Glutamatergic neuron (in vitro differentiated cells): ENCODE measurements around the gene MRPS33. TPM values are rescaled to one million over a fixed set of nuclear protein-coding genes. Genes with fewer than 3 reads are reported as not detected.

ENCODE experiments used
- DNase-seq: peaks from one replicate; pipeline ENCODE4 v3.0.0; 2022
- H3K27ac Mint-ChIP-seq: one replicate; pipeline ENCODE4 v1.8.0; 2020; ENCODE audit warnings: mild to moderate bottlenecking, mixed read lengths, inconsistent platforms; ENCODE audit not compliant: unreplicated experiment
- H3K27me3 Mint-ChIP-seq: one replicate; pipeline ENCODE4 v1.8.0; 2020; ENCODE audit warnings: mild to moderate bottlenecking, moderate library complexity, mixed read lengths, inconsistent platforms; ENCODE audit not compliant: unreplicated experiment
- H3K36me3 Mint-ChIP-seq: one replicate; pipeline ENCODE4 v1.8.0; 2020; ENCODE audit warnings: mild to moderate bottlenecking, mixed read lengths, inconsistent platforms; ENCODE audit not compliant: unreplicated experiment
- H3K4me1 Mint-ChIP-seq: one replicate; pipeline ENCODE4 v1.8.0; 2020; ENCODE audit warnings: mild to moderate bottlenecking, low read depth, mixed read lengths, inconsistent platforms; ENCODE audit not compliant: unreplicated experiment
- H3K4me3 Mint-ChIP-seq: one replicate; pipeline ENCODE4 v1.8.0; 2020; ENCODE audit warnings: mild to moderate bottlenecking, mixed read lengths, inconsistent platforms; ENCODE audit not compliant: unreplicated experiment
- H3K9me3 Mint-ChIP-seq: one replicate; pipeline ENCODE4 v1.8.0; 2020; ENCODE audit warnings: mild to moderate bottlenecking, moderate library complexity, mixed read lengths, inconsistent platforms; ENCODE audit not compliant: unreplicated experiment
- CTCF ChIP-seq: fragments of 200-600 bp; sonication (generic); IDR thresholded peaks from one replicate; pipeline ENCODE4 v1.5.0; 2021; ENCODE audit not compliant: partially characterized antibody, unreplicated experiment
- total RNA-seq: library from RNA; stranded (reverse); fragmentation: NEBNext Ultra II Directional; extraction: Animal tissue kit (Norgen Biotek cat#: 25700); gene quantifications from one replicate; pipeline ENCODE4 v1.2.1, GENCODE V29; 2021; ENCODE audit not compliant: unreplicated experiment

The MRPS33 gene
- total RNA-seq, 1 donor from 2014 or later = 33.9 TPM

GRCh38 chr7:141028767-141029166 is 14.0 kb upstream of the MRPS33 start:
- H3K27ac Mint-ChIP-seq = no peak overlapping the region
- H3K4me3 Mint-ChIP-seq = no peak overlapping the region
- H3K4me1 Mint-ChIP-seq = no peaks in the 10 kb centered on the region
- H3K36me3 Mint-ChIP-seq = peaks cover 23% of the 10 kb centered on the region
- TF ChIP-seq CTCF = no peak
- DNase-seq = no peak
- no peaks in the 10 kb centered on the region for H3K27me3 Mint-ChIP-seq
- peaks cover 5% of the 10 kb centered on the region for H3K9me3 Mint-ChIP-seq

- DNase-seq = no peak
Measured at GRCh38 chr7:141027043-141027442, 12.3 kb upstream of the MRPS33 start.

GRCh38 chr7:141024668-141025067 is 9.9 kb upstream of the MRPS33 start:
- Mint-ChIP-seq H3K27me3 (no peaks in the 10 kb centered on the region), H3K36me3 (peaks cover 17% of the 10 kb centered on the region), H3K4me1 (no peaks in the 10 kb centered on the region), H3K27ac (no peak overlapping the region), H3K4me3 (no peak overlapping the region), H3K9me3 (peaks cover 8% of the 10 kb centered on the region)
- DNase-seq = no peak
- no peak for TF ChIP-seq CTCF

More at GRCh38 chr7:141027043-141027442, 12.3 kb upstream of the MRPS33 start:
- TF ChIP-seq CTCF = no peak
- Mint-ChIP-seq H3K4me3 (no peak overlapping the region), H3K4me1 (no peaks in the 10 kb centered on the region), H3K9me3 (peaks cover 8% of the 10 kb centered on the region), H3K27ac (no peak overlapping the region), H3K36me3 (peaks cover 19% of the 10 kb centered on the region), H3K27me3 (no peaks in the 10 kb centered on the region)

- Mint-ChIP-seq H3K27ac (no peak overlapping the region), H3K9me3 (peaks cover 6% of the 10 kb centered on the region), H3K4me3 (no peak overlapping the region), H3K36me3 (peaks cover 11% of the 10 kb centered on the region), H3K4me1 (no peaks in the 10 kb centered on the region), H3K27me3 (no peaks in the 10 kb centered on the region)
- TF ChIP-seq CTCF = no peak
- no peak for DNase-seq
Measured at GRCh38 chr7:141023295-141023694, 8.5 kb upstream of the MRPS33 start.

GRCh38 chr7:141017555-141017954 is 2.8 kb upstream of the MRPS33 start:
- Mint-ChIP-seq H3K9me3 (peaks cover 2% of the 10 kb centered on the region), H3K36me3 (no peaks in the 10 kb centered on the region), H3K27me3 (no peaks in the 10 kb centered on the region), H3K27ac (no peak overlapping the region), H3K4me3 (no peak overlapping the region), H3K4me1 (no peaks in the 10 kb centered on the region)
- DNase-seq = no peak
- TF ChIP-seq CTCF = no peak
